DND-41 (cell line): Measurements from ENCODE around the gene USP54.

Experiments
- CTCF ChIP-seq: IDR thresholded peaks from 2 replicates; pipeline ENCODE4 v1.5.1; 2012; ENCODE audit warnings: borderline replicate concordance, low read length, moderate library complexity, mild to moderate bottlenecking; ENCODE audit not compliant: poor library complexity, severe bottlenecking; ENCODE audit errors: extremely low read depth
- EZH2 ChIP-seq: IDR thresholded peaks from 3 replicates; pipeline ENCODE4 v1.6.1; 2012; ENCODE audit warnings: borderline replicate concordance, low read depth, mild to moderate bottlenecking, moderate library complexity, low read length, inconsistent platforms; ENCODE audit not compliant: severe bottlenecking

GRCh38 chr10:73589563-73590126, 1.5 kb downstream of the USP54 start:
- no peak for TF ChIP-seq CTCF
- no peak for TF ChIP-seq EZH2
